Gastroesophageal sphincter (tissue), 4 donors: ENCODE measurements around the gene PTPRZ1. TPM values are rescaled to one million over a fixed set of nuclear protein-coding genes. Genes with fewer than 3 reads are reported as not detected.

Experiments
- ATAC-seq: fragments of 150-250 bp; one replicate; pipeline ENCODE4 v1.9.1; 2016; ENCODE audit warnings: mild to moderate bottlenecking, moderate library complexity
- H3K27ac ChIP-seq, 4 donors: fragments of 200-600 bp; sonication (generic) in 3 of 4; 1 replicate in 3 of 4; 2 replicates in 1 of 4; pipeline ENCODE4 v1.5.1; 2016 to 2019
- H3K27me3 ChIP-seq: fragments of 200-600 bp; sonication (generic); one replicate; pipeline ENCODE4 v1.5.1; 2019
- H3K36me3 ChIP-seq, 2 donors: fragments of 200-600 bp; sonication (generic); one replicate each; pipeline ENCODE4 v1.5.1; 2019; ENCODE audit warnings: control low read depth in 1 of 2
- H3K4me1 ChIP-seq, 3 donors: fragments of 200-600 bp; sonication (generic); 1 replicate in 2 of 3; 2 replicates in 1 of 3; pipeline ENCODE4 v1.5.1; 2016 to 2019; ENCODE audit warnings: control low read depth in 2 of 3
- H3K4me3 ChIP-seq, 2 donors: fragments of 200-600 bp; sonication (generic); one replicate each; pipeline ENCODE4 v1.5.1; 2019; ENCODE audit warnings: mild to moderate bottlenecking in 1 of 2, moderate library complexity in 1 of 2
- H3K9me3 ChIP-seq, 3 donors: fragments of 200-600 bp; sonication (generic); one replicate each; pipeline ENCODE4 v1.5.1; 2017 to 2019; ENCODE audit warnings: control low read depth in 2 of 3
- CTCF ChIP-seq, 4 experiments: fragments of 200-600 bp in 2 of 4; fragments of 450-650 bp in 2 of 4; sonication (generic) in 1 of 4; IDR thresholded peaks; one replicate each; pipeline ENCODE4 v1.5.1; 2017 to 2019; ENCODE audit warnings: antibody characterized with exemption in 4 of 4, mild to moderate bottlenecking in 2 of 4, moderate library complexity in 2 of 4
- EP300 ChIP-seq: sonication (generic); formaldehyde crosslinking; IDR thresholded peaks from one replicate; pipeline ENCODE4 v1.6.1; 2017; ENCODE audit warnings: antibody characterized with exemption, mild to moderate bottlenecking
- POLR2A ChIP-seq, 2 donors: fragments of 450-650 bp; IDR thresholded peaks; one replicate each; pipeline ENCODE4 v1.6.1; 2017; ENCODE audit warnings: antibody characterized with exemption in 2 of 2, mild to moderate bottlenecking in 2 of 2, moderate library complexity in 1 of 2
- POLR2AphosphoS5 ChIP-seq: sonication (generic); formaldehyde crosslinking; IDR thresholded peaks from one replicate; pipeline ENCODE4 v1.6.1; 2017; ENCODE audit warnings: antibody characterized with exemption
- WGBS, 2 donors: methylation state at CpG; one replicate each; pipeline ENCODE4 v1.1.5; 2018; ENCODE audit warnings: low coverage in 1 of 2; 5-methylcytosine and 5-hydroxymethylcytosine counted together
- total RNA-seq, 4 donors: library from RNA; depleted of rRNA; stranded (reverse); fragments of >200 nt; gene quantifications; one replicate each; pipeline ENCODE4 v1.1.0, GENCODE V29; 2016

Gene PTPRZ1
- total RNA-seq, 4 donors from 2014 or later = 2.6 to 8.4 (median 5.7) TPM

GRCh38 chr7:121914676-121915279 lies 41.8 kb downstream of the PTPRZ1 start:
- Histone ChIP-seq H3K4me3 (no peak overlapping the region), H3K27ac (no peak overlapping the region), H3K4me1 (no peaks in the 10 kb centered on the region), H3K27me3 (no peaks in the 10 kb centered on the region), H3K36me3 (no peaks in the 10 kb centered on the region), H3K9me3 (no peaks in the 10 kb centered on the region)
- no peak for ATAC-seq
- 77 to 82% methylated on average over 3 to 4 of the region's 6 CpGs for WGBS, 2 donors
- TF ChIP-seq POLR2AphosphoS5 = no peak
- TF ChIP-seq EP300 = no peak
- no peak for TF ChIP-seq CTCF (IDR thresholded peaks at IDR 0.05)
- TF ChIP-seq POLR2A (IDR thresholded peaks at IDR 0.05) = no peak

GRCh38 chr7:121916211-121916610 lies 43.2 kb downstream of the PTPRZ1 start:
- Histone ChIP-seq H3K4me3 (no peak overlapping the region), H3K4me1 (no peaks in the 10 kb centered on the region), H3K36me3 (no peaks in the 10 kb centered on the region), H3K9me3 (no peaks in the 10 kb centered on the region), H3K27me3 (no peaks in the 10 kb centered on the region), H3K27ac (no peak overlapping the region)
- ATAC-seq = no peak
- WGBS, 2 donors = 86% methylated on average over 3 to 4 of the region's 4 CpGs
- no peak for TF ChIP-seq EP300

GRCh38 chr7:121919986-121920385 lies 47.0 kb downstream of the PTPRZ1 start:
- H3K27me3 ChIP-seq = no peaks in the 10 kb centered on the region
- H3K9me3 ChIP-seq = no peaks in the 10 kb centered on the region
- H3K4me3 ChIP-seq = no peak overlapping the region
- no peak for ATAC-seq
- H3K27ac ChIP-seq = no peak overlapping the region
- no peak for TF ChIP-seq POLR2AphosphoS5
- TF ChIP-seq CTCF (IDR thresholded peaks at IDR 0.05) = no peak
- TF ChIP-seq EP300 = no peak
- TF ChIP-seq POLR2A (IDR thresholded peaks at IDR 0.05) = no peak
- 50 to 67% methylated on average over 3 of the region's 3 CpGs for WGBS, 2 donors
- H3K36me3 ChIP-seq = no peaks in the 10 kb centered on the region
- no peaks in the 10 kb centered on the region for H3K4me1 ChIP-seq

GRCh38 chr7:121924269-121925186 lies 51.6 kb downstream of the PTPRZ1 start:
- no peaks in the 10 kb centered on the region for H3K36me3 ChIP-seq
- no peaks in the 10 kb centered on the region for H3K27me3 ChIP-seq
- 67 to 86% methylated on average over 7 of the region's 7 CpGs for WGBS, 2 donors
- TF ChIP-seq EP300 (no peak), POLR2AphosphoS5 (no peak), CTCF (IDR thresholded peaks at IDR 0.05) (no peak), POLR2A (IDR thresholded peaks at IDR 0.05) (no peak)
- H3K27ac ChIP-seq = no peak overlapping the region
- no peaks in the 10 kb centered on the region for H3K4me1 ChIP-seq
- no peak overlapping the region for H3K4me3 ChIP-seq
- no peak for ATAC-seq
- no peaks in the 10 kb centered on the region for H3K9me3 ChIP-seq

- H3K9me3 ChIP-seq = no peaks in the 10 kb centered on the region
- no peaks in the 10 kb centered on the region for H3K27me3 ChIP-seq
- no peak overlapping the region for H3K27ac ChIP-seq
- TF ChIP-seq POLR2A (IDR thresholded peaks at IDR 0.05) (no peak), POLR2AphosphoS5 (no peak), CTCF (IDR thresholded peaks at IDR 0.05) (no peak), EP300 (no peak)
- 31 to 44% methylated on average over 1 of the region's 1 CpG for WGBS, 2 donors
- no peaks in the 10 kb centered on the region for H3K4me1 ChIP-seq
- H3K4me3 ChIP-seq = no peak overlapping the region
- H3K36me3 ChIP-seq = no peaks in the 10 kb centered on the region
- ATAC-seq = no peak
Observed at GRCh38 chr7:121931149-121931902, 58.4 kb downstream of the PTPRZ1 start.
